SW 1271 (cell line): ENCODE results near the gene NR1I3.

Experiments used
- DNase-seq, 2 experiments: peaks; one replicate each; lab custom pipeline; 2025; lab: John Stamatoyannopoulos, UW

Gene NR1I3

GRCh38 chr1:161195171-161195570 lies 42.8 kb downstream of the NR1I3 start:
- DNase-seq, result no peak

GRCh38 chr1:161193561-161194235 lies 44.3 kb downstream of the NR1I3 start:
- no peak for DNase-seq

GRCh38 chr1:161192476-161193465 lies 45.2 kb downstream of the NR1I3 start:
- DNase-seq, result peak in 1 of 2 experiments; percentile 37

GRCh38 chr1:161191971-161192370 lies 46.0 kb downstream of the NR1I3 start:
- DNase-seq, result no peak

GRCh38 chr1:161190962-161191521 lies 47.0 kb downstream of the NR1I3 start:
- no peak for DNase-seq

- no peak for DNase-seq
Measured at GRCh38 chr1:161189036-161189435, 49.0 kb downstream of the NR1I3 start.

- no peak for DNase-seq
Measured at GRCh38 chr1:161188381-161188780, 49.6 kb downstream of the NR1I3 start.

GRCh38 chr1:161187311-161187710 lies 50.7 kb downstream of the NR1I3 start:
- DNase-seq, result no peak

GRCh38 chr1:161185732-161186311 lies 52.2 kb downstream of the NR1I3 start:
- no peak for DNase-seq

- DNase-seq, result no peak
Measured at GRCh38 chr1:161185282-161185682, 52.7 kb downstream of the NR1I3 start.

GRCh38 chr1:161182214-161182613 lies 55.8 kb downstream of the NR1I3 start:
- DNase-seq, result peak; percentile 20 to 25

- no peak for DNase-seq
Measured at GRCh38 chr1:161180639-161181038, 57.4 kb downstream of the NR1I3 start.

- DNase-seq, result no peak
Measured at GRCh38 chr1:161179698-161180097, 58.3 kb downstream of the NR1I3 start.
